Stimulated activated CD4-positive, alpha-beta T cell treated with anti-CD3 and anti-CD28 coated beads, Interleukin-4, amount 100 ng/mL, for 48 hours (primary cell): Measurements from ENCODE around the gene CKAP4.

Experiments
- DNase-seq, 2 donors: peaks; one replicate each; pipeline ENCODE4 v3.0.0-alpha.2; 2020; ENCODE audit warnings: low read depth in 2 of 2

The CKAP4 gene

GRCh38 chr12:106274575-106275121 is 26.8 kb upstream of the CKAP4 start:
- DNase-seq = no peak

DNA sequence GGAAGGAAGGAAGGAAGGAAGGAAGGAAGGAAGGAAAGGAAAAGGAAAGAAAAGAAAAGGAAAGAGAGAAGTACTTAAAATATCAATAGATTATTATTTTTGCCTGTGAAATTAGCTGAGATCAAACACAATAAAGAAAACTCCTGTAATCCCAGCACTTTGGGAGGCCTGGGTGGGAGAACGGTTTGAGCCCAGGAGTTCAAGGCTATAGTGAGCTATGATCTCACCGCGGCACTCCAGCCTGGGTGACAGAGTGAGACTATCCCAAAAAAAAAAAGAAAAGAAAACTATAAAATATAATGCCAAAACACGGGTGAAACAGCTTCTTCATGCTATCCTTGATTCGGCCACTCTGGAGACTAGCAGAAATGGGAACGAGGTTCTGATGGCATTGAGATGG is 26.2 kb upstream of the CKAP4 start:
- no peak for DNase-seq

DNA sequence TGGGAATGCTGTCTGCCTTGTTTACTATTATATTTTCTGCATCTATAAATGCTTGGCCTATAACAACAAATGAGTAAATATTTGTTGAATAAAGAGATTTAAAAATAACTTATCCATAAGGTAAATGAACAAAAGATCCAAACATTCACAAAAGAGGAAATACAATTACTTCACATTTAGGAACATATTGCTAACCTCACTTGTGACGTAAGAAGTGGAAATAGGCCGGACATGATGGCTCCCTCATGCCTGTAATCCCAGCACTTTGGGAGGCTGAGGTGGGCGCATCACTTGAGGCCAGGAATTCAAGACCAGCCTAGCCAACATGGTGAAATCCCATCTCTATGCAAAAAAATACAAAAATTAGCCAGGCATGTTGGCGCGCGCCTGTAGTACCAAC is 25.7 kb upstream of the CKAP4 start:
- DNase-seq = no peak

DNA sequence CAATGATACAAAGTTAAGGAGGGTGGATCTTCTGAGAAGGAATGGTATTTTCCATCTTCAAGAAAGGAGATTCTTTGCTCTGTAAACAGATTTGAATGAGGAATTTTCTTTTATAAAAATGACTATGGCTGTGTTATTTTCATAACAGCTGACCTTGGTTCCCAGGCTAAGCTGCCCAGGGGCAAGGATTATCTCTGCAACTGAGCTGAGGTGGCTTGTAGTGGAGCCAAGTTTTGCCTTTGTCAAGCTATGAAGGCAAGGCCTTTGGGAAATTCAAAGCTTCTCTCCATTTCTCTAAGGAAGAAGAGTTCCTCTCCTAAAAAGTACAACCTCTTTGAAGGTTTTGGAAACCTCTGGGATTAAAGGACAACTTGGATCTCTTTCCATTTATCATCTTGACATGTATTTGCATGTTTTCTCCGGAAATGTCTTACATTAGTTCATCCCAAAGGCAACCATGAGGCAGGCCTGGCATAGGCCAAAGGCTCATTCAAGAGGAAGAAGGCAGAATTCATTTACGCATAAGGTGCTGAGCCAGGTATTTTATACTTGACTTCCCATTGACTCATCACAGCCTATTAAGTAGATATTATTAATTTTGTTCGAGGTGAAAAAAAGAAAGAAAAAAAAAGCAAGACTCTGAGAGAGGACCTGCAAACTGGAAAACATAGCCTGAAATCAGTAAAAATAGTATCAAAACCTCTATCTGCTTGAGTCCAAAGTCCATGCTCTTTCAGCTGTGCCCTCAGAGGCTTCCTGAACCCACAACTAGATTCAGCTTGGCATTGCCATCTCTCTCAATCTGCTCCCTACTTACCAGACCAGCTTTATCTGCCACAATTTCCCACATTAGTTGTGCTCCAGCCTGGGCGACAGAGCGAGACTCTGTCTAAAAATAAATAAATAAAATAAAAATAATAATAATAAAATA is 24.0 kb upstream of the CKAP4 start:
- no peak for DNase-seq

DNA sequence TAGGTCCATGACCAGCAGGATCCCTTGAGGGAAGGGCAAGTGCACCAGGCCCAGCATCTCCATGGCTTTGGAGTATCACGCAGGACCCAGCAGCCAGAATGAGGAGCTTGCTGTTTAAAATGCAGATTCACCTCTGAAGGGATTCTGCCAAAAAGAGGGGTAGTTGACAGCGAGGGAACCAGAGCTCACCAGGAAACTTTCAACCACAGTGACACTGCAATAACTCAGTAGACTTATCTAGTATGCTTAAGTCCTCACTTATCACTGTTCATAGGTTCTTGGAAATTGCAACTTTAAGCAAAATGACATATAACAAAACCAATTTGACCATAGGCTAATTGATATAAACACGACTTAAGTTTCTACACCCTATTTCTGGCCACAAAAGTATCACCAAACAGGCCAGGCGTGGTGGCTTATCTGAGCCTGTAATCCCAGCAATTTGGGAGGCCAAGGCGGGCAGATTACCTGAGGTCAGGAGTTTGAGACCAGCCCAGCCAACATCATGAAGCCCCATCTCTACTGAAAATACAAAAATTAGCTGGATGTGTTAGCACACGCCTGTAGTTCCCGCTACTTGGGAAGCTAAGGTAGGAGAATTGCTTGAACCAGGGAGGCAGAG is 21.4 kb upstream of the CKAP4 start:
- no peak for DNase-seq

- DNase-seq = no peak
Observed at GRCh38 chr12:106267535-106267934, 19.7 kb upstream of the CKAP4 start.

- DNase-seq = no peak
Observed at GRCh38 chr12:106265116-106265515, 17.3 kb upstream of the CKAP4 start.

DNA sequence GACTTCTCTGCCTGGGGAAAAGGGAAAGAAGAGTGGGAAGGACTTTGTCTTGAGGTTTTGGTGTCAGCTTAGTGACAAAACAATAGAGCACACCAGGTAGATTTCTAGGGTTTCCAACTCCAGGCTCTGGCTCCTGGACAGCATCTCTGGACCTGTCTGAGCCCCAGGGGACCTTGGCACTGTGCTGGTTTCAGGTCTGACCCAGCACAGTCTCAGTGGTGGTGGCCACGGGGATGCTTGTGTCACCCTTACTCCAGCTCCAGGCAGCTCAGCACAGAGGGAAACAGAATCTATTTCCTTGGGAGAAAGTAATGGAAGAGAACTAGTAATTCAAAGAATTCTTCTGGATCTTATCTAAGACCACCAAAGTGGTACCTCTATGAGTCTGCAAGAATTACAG is 11.1 kb upstream of the CKAP4 start:
- no peak for DNase-seq

GRCh38 chr12:106258226-106258625 is 10.4 kb upstream of the CKAP4 start:
- no peak for DNase-seq

DNA sequence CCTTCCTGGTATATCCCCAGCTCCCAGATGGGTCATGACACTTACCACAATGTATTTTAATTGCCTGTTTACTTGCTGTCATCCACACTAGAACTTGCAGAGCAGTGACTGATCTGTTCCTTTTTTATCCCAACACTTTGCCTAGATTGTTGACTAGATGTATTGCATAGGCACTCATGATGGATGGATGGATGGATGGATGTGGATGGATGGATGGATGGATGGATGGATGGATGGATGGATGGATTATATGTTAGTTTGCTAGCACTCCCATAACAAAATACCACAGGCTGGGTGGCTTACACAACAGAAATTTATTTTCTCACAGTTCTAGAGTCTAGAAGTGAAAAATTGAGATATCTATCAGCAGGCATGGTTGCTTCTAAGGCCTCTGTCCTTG is 8.7 kb upstream of the CKAP4 start:
- DNase-seq = no peak

DNA sequence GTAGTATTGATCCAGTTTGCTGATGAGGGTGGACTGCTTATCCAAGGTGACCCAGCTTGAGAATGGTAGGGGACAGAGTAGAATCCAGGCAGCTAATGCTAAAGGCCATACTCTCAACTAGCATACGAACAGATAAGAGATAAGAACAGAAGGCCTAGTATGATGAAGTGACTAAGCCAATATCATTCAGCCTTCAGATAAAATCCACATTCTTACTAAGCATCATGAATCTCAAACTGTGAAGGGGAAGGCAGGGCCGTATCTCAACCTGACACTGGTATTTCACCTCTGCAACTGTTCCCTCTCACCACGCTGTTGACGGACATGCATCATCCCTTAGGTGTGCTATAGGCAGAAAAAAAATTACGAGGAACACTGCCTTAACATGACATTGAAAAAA is 8.1 kb upstream of the CKAP4 start:
- DNase-seq = no peak

GRCh38 chr12:106255493-106255892 is 7.7 kb upstream of the CKAP4 start:
- no peak for DNase-seq

- no peak for DNase-seq
Observed at GRCh38 chr12:106254724-106255123, 6.9 kb upstream of the CKAP4 start.

DNA sequence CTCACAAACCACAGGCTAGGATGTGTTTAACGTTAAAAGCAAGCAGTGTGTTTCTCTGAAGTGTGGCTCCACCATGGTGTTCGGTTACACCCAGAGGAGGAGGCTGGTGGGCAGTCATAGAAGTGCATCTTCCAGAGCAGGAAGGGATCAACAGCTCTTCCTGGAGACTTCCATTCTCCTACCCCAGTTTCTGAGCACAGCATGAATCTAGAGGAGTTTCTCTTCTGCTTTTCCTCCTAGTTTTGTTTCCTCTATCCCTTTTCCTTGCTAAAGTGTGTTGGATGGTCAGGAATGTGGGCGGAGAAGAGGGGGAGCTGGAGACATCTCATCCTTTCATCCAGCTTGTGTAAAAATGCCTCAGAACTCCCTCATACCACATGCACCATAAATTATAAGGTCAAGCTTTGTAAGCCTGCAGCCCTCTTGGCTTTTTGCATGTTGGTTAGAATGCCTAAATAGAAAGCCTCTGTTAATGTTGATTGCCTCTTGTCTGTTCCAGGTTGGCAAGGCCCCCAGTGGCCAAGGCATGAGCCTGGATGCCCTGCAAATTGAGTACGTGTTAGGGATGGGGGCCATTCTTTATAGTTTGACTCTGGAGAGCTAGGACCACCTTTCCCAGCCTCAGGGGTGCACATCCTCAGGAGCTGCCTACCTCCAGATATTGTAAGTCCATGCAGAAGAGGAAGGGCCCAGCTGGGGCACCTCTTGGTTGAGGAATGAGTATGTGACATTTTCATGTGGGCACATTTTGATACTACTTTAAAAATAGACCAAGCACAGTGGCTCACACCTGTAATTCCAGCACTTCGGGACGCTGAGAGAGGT is 4.0 kb upstream of the CKAP4 start:
- no peak for DNase-seq

GRCh38 chr12:106249411-106250135 is 1.8 kb upstream of the CKAP4 start:
- DNase-seq = no peak

GRCh38 chr12:106248846-106249371 is 1.1 kb upstream of the CKAP4 start:
- no peak for DNase-seq

GRCh38 chr12:106248312-106248845 is 559 bp upstream of the CKAP4 start:
- no peak for DNase-seq

GRCh38 chr12:106246891-106247673 is 738 bp downstream of the CKAP4 start:
- DNase-seq = peak in 1 of 2 donors; percentile 33

DNA sequence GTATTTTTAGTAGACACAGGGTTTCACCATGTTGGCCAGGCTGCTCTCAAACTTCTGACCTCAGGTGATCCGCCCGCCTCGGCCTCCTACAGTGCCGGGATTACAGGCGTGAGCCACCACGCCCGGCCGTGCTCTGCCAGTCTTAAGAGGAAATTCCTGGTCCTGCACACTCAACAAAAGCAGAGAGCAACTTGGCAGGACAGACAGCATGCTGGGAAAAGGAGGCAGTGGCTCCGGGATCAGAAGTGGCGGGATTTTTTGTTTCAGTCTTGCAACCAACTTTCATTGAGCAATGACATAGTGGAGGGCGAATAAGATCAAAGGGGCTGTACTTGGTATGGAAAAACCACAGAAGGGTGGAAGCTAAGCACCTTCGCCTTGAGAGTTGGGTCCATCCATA is 2.1 kb downstream of the CKAP4 start:
- no peak for DNase-seq

GRCh38 chr12:106243620-106244019 is 4.2 kb downstream of the CKAP4 start:
- no peak for DNase-seq
